GM04503 (cell line): Measurements from ENCODE around the gene NOS2.
A peak's percentile ranks its signal among the peaks of the same experiment; 100 is the strongest.
"Not testable (repeated sequence)": the region's sequence is repeated elsewhere in the genome, so short reads cannot be mapped to it uniquely, and the experiment has no call there.

ENCODE experiments used
- DNase-seq: peaks from one replicate; pipeline ENCODE4 v3.0.0-alpha.2; 2012; ENCODE audit warnings: low read depth

Gene NOS2

DNA sequence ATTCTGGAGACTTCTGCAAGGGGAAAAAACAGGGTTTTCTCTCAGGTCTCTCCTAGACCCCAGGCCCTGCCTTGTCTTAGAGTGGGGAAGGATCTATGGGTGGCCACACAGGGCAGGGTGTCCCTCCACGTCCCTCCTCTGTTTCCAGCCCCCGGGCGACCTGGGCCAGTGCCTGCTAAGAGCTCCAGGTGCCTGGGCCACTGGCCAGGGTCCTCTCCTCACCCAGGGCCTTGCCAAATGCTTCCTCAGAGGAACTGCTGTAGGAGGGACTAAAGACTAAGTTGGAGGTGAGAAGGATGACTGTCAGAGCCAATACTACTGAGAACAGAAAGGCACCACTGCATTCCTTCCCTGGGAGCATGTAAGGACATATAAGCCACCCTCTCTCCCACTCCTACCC is 11.4 kb downstream of the NOS2 start:
- DNase-seq = no peak

DNA sequence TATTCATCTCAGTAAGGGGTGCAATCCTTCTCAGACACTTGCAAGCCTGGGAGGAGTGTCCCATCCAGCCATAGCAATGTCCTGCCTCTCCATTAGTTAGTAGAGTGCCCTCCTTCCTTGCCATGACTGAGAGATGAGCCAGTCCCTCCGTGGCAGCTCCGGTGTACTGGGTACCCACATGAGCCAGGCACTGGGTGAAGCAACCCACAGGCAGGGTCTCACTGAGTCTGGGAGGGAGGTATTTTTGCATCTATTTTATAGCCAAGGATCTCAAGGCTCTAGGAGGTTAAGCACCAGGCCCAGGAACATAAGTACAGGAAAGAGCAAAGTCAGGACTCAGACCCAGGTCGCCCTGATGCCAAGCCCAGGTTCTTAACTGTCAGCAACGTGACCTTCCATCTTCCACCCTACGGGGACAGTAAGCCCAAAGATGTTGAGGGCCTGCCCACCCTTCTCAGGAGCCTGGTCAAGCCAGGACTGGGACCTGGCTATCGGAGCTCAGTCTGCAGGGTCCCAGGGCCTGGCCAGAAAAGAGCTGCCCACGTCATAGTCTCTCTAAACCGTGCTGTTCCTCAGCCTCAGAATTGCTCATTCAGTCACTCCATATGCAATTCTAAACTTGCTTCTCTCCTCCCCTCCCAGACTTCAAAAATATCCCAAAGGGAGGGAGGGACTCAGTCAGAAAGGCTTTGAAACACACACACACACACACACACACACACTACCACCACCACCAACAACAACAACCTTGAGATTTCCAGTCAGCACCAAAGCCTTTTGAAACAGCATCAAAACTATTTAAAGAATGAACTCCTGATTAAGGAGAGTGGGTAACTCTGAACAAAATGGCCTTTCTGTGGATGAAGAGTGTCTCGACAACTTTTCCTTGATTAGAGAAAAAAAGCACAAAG is 16.6 kb downstream of the NOS2 start:
- no peak for DNase-seq

DNA sequence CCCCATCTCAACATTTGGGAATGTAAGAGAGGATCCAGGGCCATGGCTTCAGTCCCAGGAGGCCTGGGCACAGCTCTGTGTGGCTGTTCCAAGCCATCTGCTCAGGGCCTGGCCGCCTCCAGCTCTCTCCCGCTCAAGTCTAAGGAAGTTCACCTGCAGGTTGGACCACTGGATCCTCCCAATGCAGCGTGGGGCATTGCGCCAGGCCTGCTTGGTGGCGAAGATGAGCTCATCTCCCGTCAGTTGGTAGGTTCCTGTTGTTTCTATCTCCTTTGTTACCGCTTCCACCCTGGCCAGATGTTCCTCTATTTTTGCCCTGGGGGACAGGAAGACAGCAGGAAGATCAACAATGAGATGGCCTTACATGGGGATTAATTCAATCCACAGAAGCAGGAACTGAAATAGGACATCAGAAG is 17.5 kb downstream of the NOS2 start:
- DNase-seq = no peak

DNA sequence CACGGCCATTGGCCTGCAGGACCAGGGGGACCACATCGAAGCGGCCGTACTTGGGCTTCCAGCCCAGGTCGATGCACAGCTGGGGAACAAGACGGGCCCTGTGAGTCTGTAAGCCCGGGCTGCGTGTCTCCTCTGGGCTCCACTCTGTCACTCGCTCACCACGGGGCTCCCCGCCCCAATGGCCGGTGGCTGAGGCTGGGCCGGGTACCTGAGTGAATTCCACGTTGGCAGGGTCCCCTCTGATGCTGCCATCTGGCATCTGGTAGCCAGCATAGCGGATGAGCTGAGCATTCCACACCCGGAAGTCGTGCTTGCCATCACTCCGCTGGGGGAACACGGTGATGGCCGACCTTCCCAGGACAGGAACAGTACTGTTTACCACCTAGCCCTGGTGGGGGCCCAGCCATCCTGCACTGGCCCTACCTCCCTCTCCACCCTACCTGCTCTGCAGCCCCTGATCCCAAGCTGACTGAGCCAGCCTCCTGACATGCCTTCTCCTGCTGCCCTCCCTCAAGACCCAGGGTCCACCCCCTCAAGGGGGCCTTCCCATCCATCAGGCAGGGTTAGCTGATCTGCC is 19.4 kb downstream of the NOS2 start:
- DNase-seq = no peak

DNA sequence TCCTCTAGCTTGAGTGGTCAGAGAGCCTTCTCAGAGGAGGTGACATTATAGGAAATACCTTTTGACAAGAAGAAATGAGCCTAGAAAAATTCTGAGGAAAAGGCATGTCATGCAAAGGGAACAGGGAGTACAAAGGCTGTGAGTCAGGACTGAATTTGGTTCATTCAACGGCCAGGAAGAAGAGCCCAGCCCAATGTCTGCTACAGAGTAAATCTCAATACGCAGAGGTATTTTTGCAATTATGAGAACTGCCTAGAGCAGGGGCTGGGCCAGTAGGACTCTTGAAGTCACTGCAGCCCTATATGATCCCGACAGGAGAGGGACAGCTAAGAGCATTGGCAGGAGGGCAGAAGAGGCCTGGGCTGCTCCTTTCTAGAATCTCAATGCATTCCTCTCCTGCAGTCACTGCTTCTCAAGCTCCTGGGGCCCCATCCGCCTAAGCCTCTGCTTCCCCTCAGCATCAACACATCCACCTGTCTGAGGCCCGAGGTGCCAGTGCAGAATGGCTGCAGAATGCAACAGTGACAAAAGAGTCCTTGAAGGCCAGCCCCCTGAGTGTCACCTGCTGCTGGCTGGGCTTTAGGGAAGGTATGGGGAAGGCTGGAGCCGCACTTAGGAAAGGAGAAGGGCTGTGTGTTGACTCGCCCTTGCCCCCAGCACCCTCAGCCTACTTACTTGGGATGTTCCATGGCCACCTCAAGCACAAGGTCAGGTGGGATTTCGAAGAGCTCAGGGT is 20.1 kb downstream of the NOS2 start:
- no peak for DNase-seq

DNA sequence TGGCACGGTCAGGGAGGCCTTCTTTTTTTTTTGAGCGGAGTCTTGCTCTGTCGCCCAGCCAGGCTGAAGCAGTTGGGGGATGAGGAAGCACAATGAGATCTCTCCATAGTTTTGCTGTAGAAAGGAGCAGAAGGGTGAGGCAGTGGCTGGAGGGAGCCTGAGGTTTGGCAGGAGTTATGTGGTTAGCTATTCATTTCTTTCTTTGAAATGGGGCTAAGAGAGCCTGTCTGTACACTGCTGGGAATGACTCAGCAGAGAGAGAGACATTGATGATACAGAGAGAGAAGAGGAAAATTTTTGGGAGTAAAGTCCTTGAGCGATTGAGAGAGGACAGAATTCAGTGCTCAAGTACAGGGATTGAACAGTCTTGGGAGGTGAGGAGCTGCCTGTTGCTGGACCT is 22.1 kb downstream of the NOS2 start:
- peak; percentile 16 for DNase-seq

DNA sequence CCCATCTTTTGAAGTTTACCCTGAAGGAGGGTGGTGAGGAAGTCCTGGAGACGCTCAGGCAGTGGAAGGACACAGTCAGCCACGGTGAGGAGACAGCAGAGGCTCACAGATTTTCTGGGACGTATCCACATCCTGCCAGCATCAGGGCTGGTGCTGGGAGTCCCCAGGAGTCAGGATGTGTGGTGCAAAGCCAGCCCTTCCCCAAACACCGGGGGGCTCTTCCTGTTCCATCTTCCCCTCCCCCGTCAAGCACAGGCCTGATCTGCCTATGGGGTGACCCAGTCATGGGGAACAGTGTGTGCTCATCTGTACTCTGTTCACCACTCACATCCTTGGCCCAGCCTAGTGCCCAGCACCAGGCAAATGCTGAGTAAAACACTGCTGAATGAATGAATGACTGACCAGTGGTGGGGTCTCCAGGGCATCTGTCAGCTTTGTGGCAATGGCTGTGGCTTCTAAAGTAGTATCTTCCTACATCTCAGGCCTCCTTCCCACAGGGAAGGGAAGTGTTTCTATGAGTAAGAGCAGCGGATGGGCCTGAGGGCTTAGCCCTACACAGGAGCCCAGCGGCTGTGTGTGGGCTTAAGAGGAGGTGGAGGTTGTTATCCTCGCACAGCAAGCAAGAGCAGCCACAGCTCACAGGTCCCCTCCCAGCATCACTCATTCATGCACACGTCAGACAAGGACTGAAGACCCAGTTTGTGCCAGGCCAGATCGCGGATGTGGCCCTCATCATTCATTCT is 23.3 kb downstream of the NOS2 start:
- DNase-seq = no peak

DNA sequence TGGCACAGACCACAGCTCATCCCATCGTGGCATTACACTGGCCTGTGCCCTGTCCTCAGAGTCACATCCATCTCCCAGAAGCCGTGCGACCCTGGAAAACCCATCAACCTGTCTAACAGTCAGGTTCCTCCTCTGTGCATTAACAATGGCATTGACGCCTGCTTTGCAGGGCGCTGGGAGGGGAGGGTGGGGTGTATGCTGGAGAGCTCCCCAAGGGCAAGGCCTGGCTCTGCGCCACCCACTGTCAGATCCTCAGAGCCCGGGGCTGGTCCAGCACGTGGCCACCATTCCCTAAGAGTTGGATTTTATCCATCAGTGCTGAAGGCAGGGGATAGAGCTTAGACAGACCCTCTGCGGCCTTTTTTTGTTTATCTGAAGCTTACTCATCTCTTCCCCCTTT is 28.7 kb downstream of the NOS2 start:
- no peak for DNase-seq

DNA sequence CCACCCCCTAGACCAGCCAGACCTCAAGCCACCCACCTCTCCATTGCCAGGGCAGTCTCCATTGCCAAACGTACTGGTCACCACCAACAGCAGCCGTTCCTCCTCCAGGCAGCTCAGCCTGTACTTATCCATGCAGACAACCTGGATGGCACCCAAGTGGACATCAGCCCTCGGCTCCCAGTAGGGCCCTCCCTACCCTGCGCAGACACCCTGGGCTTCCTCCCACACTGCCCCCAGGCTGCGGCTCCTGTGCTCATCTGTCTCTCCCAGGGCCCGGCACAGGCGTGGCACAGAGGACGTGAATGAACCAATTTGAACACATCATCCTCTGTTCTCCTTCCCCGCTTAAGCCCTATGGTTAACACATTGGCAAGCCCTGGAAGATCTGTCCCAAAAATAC is 29.5 kb downstream of the NOS2 start:
- no peak for DNase-seq

DNA sequence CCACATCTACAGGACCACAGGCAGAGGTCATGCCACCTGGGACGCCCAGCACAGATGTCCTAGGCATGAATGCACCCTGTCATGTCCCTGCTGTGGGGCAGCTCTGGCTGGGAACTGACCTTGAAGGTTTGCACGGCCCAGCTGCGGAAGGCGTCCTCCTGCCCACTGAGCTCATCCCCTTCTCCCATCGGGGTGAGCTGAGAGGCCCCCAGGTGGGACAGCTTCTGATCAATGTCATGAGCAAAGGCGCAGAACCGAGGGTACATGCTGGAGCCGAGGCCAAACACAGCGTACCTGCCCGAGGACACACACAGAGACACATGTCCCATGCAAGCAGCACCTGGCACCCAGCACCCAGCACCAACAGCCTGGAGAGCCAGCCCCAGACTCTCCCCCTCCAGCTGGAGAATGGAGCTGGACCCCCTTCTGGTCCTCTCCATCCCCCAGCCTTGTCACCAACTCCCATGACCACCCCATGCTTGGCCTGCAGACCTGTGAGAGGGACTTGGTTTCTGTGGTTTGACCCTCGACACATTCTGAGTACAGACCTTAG is 31.4 kb downstream of the NOS2 start:
- no peak for DNase-seq

DNA sequence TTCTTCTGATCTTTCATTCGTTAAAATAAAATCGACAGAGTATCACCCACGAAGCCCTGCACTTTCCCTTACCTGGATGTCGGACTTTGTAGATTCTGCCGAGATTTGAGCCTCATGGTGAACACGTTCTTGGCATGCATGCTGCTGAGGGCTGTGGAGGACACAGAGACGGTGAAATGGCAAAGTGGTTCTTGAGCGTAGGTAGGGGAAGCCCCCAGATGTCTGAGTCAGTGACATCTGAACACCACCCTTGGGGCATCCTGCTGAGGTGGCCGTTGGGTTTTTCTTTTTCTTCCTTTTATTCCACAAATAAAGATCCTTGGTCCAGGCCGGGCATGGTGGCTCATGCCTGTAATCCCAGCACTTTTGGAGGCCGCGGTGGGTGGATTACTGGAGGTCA is 33.9 kb downstream of the NOS2 start:
- no peak for DNase-seq

DNA sequence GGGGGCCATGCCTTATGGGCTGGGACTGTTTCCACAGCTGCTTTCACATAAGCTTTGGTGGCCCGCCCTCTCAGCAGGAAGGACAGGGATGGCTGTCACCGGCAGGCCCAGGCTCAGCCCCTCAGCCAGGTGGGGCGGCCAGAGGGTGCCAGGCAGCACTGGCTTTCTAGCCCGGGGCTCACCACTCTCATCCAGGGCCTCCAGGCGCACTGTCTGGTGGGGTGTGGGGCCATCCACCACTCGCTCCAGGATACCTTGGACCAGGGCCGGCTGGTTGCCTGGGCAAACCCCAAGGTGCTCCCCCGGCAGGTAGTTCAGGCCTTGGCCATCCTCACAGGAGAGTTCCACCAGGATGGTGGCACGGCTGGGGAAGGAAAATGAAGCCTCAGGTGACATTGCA is 35.0 kb downstream of the NOS2 start:
- DNase-seq = no peak

DNA sequence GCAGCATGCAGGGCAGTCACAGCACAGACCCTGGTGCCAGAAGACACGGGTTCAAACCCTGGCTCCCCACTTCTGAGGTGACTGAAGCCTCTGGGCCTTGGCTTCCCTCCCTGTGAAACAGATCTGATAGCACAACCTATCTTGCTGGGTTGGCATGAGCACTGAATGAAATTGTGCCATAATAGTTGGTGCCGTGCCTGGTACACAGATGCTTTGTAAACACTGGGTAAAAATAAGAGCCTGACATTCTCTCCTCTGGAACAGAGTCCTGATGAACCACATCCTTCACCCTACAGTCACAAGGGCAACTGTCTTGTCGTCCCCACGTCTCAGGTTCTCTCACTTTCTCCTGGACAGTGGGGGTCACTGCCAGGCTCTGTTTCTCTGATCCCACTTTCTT is 35.7 kb downstream of the NOS2 start:
- no peak for DNase-seq

DNA sequence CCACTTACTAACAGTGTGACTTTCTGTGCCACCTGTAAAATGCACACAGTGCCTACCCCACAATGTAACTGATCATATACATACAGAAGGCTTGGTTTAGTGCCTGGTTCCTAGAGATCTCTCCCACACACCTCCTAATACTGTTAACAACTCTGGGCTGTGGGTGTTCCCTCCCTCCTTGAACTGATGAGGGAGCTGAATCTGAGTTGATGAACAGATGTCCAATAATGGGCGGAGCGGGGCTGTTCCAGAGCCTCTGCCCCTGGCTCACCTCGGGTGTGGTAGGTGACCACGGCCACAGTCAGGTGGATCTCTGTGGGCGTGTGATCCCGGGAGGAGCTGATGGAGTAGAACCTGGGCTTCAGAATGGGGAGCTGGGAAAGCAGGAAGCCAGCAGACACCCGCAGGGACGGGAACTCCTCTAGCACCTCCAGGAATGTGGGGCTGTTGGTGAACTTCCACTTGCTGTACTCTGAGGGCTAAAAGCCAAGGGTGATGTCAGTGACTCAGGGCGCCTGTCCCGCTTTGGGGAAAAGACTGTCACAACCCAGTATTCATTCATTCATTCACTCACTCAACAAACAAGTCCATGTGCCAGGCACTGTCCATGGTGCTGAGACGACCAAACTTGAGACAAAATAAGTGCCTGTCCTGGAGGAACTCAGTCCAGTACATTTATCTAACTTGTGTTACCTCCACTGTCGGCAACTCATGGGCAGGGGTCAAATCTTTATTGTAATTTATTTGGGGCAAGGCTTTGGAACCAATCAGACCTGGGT is 37.6 kb downstream of the NOS2 start:
- no peak for DNase-seq

DNA sequence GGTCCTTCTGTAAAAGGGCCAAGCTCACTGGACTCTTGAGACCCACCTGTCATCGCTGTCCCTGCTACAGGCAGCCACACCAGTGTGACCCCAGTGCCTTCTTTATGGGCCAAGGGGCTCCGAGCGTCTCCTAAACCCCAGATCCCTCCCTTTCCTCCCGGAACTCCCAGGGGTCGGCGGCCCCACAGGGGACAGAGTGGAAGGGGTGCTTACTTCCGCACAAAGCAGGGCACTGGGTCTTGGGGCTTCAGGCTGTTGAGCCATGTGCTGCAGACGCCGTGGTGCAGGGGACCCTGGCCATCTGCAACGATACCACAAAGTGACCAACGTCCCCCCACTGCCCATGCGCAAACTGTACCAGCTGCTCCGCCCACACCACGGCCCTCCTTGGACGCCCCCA is 39.4 kb downstream of the NOS2 start:
- DNase-seq = not testable (repeated sequence)

DNA sequence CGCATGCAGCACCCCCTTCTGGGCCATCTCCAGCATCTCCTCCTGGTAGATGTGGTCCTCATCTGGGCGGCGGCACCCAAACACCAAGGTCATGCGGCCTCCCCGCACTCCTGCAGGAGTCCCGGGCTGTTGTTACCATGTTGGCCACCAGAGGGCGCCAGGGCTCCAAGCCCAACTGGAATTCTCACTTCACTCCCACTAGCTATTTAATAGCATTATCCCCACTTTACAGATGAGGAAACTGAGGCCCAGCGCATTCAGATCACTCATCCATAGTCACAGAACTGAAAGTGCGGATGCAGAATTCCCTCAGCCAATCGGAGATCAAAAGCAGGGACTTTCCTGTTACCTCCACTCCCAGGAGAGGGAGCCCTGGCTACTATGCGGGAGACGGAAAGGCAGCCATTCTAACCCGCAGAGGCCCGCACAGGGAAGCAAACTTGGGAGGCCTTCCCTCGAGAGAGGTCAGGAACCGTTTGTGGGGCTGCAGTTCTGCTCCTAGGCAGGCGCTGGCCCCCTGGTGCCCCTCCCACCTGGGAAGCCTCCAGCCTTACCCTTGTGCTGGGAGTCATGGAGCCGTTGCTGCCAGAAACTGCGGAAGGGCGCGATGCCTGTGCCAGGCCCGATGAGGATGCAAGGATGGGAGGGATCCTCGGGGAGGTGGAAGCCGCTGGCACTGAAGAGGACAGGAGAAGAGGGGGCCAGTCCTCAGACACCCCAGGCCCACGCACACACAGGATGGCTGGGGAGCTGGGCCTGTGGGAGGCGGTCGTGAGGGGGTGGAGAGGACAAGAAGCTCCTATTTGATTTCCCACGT is 40.1 kb downstream of the NOS2 start:
- no peak for DNase-seq

DNA sequence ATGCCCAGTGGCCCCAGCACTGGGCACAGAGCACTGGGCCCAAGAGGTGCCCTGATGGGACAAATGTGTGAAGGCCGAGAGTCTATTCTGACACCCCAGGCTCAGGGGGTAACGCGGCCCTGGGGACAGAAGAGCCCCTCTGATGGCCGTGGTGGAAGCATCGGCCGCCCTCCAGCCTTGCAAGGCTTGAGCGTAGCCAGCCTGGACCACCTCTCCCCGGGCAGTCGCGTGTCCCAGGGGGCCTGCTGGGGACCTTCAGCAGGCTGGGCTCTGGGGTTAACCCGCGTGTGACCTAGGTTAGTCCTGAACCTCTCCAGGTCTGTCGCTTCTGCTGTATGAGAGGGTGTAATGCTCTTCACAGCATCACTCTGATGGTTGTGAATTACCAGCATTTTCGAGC is 40.8 kb downstream of the NOS2 start:
- no peak for DNase-seq

DNA sequence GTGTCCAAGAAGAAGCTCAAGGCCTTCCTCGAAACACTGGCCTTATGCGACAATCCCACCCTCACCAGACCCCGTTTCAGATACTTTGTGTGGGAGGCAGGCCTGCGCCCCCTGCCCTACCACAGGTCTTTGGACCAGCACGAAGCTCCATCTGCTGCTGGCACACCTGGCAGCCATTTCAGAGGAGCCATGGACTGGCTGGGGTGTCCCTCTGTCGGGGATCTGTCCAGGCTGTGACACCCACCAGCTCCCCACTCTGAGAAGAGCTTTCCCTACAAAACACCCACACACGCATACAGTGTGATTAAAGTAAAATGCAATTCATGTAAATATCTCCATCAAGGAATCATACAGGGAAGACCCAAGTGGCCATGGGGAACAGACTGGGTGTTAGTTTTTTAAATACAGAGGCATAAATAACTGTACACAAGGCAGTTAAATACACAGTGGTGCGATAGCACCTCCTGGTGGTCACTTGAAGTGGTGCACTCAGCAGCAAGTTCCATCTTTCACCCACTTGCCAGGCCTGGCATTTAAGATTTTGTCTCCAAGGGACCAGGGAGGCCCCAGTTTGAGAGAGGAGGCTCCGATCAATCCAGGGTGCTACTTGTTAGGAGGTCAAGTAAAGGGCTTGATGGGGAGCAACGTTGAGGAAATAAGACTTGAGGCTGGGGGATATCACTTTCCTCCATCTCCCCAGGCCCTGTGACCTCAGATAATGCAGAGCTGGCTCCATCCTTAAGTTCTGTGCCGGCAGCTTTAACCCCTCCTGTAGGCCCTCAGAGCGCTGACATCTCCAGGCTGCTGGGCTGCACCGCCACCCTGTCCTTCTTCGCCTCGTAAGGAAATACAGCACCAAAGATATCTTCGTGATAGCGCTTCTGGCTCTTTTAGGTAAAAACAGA is 43.6 kb downstream of the NOS2 start:
- no peak for DNase-seq

DNA sequence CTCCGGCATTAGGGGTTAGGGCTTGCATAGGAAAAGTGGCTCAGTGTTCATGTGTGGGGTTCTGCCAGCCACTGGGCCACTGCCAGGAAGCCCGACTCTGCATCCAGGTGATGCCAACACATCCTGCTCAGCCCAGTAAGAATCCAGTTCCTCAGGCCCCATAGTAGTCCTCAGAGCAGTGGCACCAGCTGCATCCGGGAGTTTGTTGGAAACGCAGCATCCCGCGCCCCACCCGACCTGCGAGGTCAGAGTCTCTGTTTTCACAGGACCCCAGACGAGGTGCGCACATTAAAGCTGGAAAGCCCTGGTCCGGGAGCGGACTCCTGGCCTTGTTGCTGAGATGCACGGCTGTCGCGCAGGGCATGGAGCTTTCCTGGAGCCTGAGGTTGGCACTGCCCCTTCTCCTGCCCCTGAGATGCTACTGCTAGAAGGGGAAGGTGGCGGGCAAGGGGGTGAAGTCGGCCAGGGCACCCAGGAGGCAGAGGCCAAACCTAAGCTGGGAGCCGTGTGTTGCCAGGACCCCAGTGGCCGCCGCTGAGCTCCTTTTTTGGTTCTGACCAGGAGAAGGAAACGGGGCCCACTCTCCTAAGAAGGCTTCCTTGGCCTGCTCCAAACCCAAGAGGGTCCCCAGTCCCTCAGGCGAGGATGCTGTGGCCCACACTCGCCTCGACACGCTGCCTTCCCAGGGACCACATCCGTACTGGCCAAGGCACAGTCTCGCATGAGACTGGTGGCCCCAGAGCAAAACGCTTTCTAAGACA is 44.4 kb downstream of the NOS2 start:
- no peak for DNase-seq
